GM18867 (cell line): ENCODE data around the gene DUSP6.
"Not testable (repeated sequence)": the region's sequence is repeated elsewhere in the genome, so short reads cannot be mapped to it uniquely, and the experiment has no call there.

Experiments
- ATAC-seq: cut with Tn5 transposase; IDR thresholded peaks from one replicate; pipeline ENCODE4 v1.9.1; 2021; ENCODE audit warnings: mild to moderate bottlenecking, moderate library complexity; ENCODE audit not compliant: unreplicated experiment

The DUSP6 gene

DNA sequence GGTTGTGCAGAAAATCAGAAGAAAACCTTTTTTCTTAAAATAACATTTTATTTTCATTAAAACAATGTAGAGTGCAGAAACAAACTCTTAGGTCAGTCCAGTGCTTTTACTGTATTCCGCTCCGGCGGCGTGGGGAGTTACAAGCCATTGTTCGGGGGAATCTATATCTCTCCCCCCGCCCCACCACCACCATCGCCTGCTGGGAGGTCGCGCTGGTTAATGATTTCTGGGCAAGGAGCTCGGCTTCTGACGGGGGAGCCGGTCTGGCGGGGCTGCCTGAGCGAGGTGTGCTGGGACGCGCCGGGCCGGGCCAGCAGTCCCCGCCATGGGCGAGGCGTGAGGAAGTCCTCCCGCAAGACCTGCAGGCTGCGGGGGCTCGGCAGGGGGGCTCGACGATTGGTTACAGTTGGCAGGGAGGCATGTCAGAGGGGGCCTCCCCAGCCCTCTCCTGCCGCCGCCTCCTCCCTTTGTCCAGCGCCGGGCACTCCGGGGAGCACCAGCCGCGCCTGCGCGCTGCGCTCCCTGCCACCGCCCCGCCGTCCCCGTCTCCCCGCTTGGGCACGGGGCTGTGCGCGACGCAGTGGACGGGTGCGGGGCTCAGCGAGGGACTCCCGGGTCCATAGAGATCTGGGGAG lies 1.0 kb upstream of the DUSP6 start:
- no peak for ATAC-seq

DNA sequence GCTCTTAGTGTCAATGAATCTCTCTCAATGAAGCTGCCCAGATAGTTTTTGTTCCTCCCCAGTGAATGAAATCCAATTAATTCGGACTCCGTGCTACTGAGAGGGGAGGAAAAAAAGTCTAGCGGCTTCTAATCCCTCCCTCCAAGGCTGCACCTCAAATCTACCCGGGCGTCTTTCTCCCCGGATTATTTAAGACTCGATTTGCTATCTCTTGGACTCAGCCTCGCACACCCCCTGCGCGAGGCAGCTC lies 134 bp downstream of the DUSP6 start:
- ATAC-seq: no peak

DNA sequence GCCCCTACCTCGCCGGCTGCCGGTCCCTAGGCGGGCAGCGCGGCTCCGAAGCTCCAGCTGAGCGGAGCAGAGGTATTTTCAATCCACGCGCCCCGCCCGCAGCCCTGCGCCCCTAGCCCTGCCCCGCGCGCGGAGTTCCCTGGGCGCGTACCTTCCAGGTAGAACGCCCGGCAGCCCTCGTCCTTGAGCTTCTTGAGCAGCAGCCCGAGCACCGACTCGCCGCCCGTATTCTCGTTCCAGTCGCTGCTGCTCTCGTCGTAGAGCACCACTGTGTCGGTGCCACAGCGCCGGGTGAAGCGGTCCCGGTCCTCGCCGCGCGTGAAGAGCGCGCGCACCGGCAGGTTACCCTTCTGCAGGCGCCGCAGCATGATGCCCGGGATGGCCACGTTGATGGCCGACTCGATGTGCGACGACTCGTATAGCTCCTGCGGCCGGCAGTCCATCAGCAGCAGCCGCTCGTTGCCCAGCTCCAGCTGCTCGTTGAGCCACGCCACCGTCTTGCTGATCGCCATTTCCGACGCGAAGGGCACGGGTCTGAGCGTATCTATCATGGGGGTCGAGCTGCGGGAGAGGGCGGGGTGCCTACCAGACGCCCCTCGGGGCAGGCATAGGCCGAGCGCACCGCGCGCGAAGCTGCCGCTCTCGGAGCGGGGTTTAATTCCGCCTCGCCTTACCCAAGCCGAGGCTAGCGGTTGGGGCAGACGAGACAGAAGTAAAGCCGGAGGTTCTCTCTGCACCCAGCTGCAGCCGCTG lies 636 bp downstream of the DUSP6 start:
- peak; percentile 39 for ATAC-seq

DNA sequence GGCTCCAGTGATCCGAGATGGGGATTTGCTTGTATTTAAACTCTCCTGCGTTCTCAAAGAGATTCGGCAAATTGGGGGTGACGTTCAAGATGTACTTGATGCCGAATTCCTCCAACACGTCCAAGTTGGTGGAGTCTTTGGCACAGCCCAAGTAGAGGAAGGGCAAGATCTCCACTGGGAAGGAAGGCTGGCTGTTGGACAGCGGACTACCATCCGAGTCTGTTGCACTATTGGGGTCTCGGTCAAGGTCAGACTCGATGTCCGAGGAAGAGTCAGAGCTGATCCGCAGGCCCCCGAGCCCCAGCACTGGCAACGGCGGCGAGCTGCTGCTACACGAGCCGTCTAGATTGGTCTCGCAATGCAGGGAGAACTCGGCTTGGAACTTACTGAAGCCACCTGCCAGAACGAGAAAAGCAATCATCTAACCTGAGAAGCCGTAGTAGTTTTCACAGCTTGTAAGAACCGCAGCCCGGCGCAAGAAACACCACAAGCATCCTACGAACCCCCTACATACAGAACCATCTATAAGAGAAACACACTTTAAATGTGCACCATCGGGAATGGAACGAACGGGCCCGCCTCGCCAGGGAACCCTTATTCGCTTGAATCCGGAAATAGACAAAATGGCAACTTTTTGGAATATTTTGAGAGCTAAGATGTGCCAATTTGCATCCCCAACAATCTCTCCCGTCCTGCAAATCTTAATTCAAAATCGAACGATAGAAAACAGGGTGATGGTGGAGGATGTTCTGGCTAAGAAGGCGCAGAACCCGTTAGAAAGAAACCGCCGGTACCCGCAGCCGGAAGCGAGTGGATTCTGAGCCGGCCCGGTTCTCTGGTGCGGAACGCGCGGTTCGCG lies 1.4 kb downstream of the DUSP6 start:
- ATAC-seq: no peak

DNA sequence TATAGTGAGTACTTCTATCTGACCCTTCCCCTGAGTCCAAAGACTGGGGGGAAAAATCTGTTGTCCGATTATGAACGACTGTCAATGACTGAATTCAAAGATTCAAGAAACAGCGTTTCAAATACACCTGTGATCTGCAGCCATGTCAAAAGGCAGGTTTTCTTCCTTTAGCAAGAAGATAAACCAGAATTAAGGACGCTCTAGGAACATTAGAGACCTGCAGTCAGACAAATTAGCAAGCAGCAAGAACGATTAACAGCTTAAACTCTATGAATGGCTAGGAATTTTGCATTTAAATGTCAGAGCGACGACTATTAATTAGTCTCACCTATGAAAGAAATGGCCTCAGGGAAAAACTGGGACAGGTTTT lies 2.1 kb downstream of the DUSP6 start:
- ATAC-seq: no peak

DNA sequence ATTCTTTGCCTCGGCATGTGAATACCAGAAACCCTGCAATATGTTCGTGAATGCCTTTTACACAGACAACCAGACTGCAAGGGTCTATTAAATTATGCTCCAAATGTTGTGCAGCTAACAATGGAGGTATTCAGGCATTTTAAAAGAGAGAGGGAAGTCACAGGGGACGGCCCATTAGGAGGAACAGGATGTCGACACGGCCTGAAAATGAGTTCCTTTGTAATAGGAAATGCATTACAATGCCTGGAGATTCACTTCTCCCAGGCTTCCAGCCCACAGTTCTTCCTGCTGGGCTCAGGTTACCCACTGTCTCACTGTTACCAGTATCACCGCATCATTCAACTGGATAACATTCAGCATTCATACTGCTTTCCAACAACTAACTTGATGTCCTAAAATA lies 2.5 kb downstream of the DUSP6 start:
- no peak for ATAC-seq

DNA sequence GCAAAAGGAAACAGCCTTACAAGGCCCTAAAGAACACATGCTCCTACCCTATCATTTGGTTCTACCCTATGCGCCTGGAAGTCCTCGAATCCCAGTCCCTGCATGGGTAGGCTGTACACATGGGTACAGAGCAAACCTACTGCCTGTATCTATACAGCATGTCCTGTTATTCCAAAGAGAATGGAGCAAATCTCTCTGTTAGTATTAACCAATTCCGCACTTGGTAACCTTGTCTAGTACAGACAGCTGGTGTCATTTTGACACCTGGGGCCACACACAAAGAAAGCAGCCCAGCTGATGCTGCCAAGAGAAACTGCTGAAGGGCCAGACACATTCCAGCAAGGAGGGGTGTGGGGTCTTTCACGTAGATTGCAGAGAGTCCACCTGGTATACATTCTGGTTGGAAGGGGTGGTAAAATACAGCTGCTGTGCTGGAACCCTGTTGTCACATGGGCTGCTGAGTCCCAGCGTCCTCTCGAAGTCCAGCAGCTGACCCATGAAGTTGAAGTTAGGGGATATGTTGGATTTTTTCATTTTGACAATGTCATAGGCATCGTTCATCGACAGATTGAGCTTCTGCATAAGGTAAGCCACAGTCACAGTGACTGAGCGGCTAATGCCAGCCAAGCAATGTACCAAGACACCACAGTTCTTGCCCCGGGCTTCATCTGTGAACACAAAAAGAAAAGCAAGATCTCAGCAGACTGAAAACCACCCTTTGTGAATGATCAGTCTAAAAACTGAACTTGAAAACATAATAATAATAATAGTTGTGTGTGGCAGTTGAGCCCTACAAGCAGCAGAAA lies 3.2 kb downstream of the DUSP6 start:
- ATAC-seq: no peak

DNA sequence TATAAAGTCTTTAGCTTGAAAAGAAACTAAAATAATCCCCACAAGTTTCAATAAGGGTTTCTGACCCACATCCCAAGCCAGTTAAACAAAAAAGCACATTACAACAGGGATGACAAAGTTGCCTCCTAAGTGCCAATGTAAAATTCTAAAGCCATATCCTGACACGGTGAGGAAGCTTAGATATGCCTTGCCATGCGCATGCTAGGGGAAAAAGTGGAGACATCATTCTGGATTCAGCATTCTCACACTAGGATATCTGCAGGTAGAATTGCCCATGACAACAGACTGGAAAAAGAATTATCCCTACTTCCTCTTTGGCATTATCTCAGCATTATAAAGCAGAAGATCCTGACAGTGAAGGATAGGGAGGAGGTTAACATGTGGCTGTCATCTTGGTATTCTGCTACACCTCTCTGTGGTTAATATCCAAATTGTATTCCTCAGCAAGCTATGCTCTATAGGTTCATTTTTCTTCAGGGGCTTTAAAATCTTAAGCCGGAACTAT lies 4.9 kb downstream of the DUSP6 start:
- no peak for ATAC-seq

DNA sequence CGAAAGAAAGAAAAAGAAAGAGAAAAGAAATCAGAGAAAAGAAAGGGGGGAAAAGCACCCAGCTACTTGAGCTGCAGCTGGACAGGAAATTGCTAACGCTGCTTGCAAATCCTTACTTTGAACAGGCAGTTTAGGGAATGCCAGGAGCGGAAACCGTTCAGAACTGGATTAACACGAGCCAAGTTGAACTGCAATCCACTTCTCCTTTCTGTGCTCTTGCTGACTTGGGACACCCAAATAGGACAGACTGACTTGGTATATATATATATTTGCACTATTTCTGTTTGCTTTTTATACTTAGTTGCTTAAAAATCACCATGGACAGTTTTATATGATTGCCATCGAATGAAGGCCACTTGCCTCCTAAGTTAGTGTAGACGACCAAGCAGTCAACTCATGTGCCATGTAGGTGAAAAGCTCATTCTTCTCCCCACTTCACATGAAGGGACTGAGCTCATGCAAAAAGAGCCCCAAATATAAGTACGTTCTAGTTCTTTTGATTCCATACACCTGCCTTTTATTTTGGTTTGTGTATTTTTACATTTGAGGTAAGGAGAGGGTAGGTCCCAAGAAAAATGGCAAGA lies 5.5 kb downstream of the DUSP6 start:
- ATAC-seq: no peak

DNA sequence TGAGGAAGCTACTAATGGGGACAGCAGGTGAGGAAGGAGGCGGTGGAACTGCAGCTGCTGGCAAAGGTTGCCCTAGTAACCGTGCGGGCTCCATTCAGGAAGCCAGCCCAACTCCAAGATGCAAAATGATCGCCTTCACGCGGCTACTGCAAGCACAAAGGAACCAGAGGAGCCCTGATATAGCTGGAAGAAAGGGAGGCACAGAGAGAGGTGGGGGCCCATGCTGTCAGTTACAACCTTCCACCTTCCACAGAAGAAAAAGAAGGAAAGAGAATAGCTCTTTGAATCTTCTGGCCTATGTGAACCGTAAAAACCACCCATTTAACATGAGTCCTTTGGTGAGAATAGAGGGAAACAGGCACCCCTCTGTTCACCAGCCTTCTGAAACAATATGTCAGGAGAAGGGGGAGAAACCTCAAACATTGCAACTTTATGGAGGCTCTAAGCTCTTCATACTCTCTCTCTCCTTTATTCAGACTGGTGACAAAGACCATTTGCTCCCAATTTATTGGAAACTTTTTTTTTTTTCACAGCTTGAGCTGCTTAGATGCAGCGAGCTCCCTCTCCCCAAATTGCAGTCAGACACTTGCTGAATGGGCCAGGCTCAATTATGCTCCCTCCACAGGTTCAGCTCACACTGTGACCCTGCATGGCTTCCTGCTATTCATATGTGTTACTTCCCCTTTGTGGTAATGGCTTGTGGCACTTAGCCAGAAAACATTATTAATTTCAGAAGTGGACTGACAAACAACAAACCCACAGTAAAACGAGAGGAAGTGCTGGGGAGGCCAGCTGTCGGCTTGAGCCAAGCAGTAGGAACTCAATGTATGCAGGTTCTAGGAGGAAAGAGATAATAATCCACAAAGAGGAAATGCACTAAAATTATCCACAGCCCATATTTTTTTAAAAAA lies 6.2 kb downstream of the DUSP6 start:
- ATAC-seq: peak; percentile 98

DNA sequence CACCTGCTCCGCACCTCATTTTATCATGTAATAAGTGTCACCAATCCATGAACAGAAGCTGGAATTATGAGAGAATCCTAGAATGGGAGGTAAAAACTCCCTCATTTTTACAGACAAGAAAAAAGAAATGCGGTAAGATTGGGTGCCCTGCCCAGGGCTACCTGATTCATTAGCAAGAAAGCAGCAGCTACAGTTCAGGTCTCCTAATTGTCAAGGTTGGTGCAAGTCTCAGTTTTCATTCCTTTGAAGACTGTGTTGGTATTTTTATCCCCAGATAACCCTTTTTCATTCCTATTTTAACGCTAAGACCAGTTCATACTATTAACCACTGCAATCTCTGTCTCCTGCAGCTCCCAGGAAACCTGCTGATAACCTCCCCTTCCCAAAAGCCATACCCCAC lies 6.9 kb downstream of the DUSP6 start:
- ATAC-seq: no peak

DNA sequence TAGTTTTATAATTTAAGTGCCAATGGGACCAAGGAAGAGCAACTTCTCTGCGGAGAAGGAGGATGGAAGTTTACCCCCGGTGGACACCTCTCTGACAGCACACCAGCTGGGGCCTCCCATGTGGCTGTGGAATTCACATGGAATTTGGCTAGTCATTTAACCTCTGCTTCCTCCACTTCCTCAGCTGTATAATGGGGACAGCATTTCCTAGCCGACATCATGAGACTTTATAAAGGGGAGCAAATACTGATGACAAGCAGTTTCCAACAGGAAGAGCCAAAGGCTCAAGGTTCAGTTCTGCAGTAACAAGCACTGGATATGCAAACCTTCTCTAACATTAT lies 7.5 kb downstream of the DUSP6 start:
- no peak for ATAC-seq

DNA sequence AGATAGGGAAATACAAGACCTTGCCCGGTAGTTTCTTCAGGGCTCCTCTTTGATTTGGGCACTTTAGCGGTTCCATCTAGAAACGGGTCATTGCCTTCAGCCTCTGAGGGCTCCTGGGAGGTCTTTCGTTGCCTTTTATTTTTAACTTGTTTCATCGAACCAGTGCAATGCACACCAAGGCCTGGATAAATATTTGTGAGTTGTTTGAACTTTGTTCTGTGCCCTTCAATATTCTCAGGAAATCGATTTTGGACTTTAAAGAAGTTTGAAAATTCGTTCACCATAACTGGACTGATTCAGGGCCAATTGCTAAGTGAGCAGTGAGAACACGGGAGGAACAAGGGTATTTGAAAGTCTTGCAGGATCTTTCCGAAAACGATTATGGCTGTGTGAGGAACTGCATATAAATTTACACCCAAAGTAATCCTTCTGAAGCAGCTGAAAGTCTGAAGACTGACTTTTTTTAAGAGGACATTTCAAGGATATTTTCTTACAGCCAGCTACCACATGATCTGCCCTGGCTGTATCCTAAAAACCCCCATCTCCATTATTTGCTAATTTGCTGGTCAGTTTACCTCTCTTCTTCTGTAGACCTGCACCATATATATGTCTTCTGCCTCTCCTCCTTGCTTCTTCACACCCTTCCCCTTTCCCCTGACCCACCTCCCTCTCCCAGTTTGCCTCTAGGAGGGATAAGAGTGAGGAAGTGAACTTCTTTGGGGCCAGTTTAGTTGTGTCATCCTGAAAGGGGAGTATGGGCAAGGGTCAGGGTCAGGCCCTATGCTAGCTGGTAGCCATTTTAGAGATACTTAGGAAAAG lies 8.0 kb downstream of the DUSP6 start:
- no peak for ATAC-seq

DNA sequence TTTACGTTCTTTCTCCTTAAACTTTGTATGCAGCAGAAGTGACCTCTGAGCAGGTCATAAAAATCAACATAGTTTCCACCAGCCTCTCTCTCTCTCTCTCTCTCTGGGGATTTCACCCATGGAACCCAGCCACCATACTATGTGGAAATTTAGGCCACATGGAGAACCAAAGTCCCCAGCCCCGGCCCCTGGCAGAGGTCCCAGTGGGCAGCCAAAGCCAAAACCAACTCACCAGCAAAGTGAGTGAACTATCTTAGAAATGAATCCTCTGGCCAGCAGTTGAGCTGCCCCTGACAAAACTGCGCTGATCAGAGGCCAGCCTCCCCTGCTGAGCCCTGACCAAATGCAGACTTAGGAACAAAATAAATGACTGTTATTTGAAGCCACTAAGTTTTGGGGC lies 9.2 kb downstream of the DUSP6 start:
- no peak for ATAC-seq

DNA sequence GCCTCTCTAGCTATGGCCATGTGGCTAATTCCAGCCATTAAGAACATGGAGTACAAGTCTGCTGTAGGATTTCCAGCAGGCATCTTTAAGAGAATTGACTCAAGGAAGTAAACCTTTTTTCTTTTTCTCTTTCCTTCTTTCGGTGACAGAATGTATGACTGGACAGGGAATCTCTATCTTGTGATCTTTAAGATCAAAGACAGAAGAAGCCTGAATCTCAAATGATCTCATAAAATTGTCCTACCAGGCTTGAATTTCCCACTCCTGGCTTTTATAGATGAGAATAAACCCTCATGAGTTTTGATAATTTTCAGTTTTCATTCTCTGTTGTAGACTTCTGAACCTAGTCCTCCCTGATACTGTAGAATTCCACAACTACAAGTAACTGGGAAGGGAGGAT lies 11.4 kb downstream of the DUSP6 start:
- no peak for ATAC-seq

DNA sequence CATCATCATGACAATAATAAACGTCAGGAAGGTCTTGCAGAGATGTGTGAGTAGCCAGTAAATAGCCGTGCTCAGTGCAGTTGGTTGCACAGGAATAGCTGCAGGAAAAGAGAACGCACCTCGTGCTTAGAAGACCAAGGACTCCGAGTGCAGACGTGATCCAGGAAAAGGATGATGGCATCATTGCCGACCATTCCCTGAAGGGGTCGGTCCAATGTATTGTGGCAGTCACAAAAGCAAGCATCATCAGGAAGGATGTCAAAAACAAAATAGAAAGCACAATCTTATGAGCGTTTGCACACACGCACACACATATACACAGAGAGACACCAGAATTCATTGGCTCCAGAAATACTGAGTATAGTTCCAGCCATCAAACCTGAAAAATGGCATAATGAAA lies 12.8 kb downstream of the DUSP6 start:
- no peak for ATAC-seq

DNA sequence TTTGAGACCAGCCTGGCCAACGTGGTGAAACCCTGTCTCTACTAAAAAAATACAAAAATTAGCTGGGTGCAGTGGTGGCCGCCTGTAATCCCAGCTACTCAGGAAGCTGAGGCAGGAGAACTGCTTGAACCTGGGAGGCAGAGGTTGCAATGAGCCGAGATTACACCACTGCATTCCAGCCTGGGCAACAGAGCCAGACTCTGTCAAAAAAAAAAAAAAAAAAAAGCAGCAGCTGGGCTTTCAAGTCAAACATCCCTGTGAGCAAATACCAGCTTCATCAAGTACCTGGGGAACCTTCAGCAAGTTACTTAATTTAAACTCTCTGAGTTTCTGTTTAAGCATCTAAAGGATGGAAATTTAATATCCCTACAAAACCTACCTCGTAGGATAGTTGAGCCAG lies 15.2 kb downstream of the DUSP6 start:
- ATAC-seq: not testable (repeated sequence)

DNA sequence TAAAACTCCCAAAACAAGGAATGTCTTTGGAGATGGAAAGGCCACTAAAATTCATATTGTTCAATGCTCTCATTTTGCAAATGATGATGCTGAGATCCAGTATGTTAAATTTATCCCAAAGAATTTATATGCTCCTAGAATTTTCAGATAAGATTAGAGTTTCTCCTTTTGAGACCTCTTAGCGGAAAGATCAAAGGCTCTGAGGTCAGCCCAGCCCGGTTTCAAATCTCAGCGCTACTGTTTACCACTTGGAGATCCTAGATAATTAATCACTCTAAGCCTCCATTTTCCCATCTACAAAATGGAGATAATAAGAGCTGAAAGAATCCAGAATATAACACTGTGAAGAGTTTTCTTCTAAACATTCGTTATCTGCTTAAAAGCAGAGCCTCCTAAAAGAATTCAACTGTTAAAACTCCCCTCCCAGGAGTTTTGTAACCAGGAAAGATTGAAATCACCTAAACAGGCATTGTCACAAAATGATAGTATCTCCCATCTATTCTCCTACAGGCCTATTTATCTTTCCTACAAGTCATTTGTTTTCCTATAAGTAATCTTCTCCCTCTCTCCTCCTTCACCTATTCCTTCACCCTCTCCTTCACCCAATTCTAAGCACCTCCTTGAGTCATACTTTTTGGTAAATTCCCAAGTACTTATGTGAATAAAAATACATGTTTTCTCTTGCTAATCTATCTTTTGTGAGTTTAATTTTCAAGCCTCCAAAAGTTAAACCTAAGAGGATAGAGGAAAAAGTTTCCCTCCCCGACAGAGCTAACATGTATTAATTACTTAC lies 16.7 kb downstream of the DUSP6 start:
- ATAC-seq: no peak
